ENCODE data around the gene UNC45A. TPM values are rescaled to one million over a fixed set of nuclear protein-coding genes. Genes with fewer than 3 reads are reported as not detected.
A peak's percentile ranks its signal among the peaks of the same experiment; 100 is the strongest.

Gene UNC45A
- total RNA-seq, 1 donor, result 116 TPM

DNA sequence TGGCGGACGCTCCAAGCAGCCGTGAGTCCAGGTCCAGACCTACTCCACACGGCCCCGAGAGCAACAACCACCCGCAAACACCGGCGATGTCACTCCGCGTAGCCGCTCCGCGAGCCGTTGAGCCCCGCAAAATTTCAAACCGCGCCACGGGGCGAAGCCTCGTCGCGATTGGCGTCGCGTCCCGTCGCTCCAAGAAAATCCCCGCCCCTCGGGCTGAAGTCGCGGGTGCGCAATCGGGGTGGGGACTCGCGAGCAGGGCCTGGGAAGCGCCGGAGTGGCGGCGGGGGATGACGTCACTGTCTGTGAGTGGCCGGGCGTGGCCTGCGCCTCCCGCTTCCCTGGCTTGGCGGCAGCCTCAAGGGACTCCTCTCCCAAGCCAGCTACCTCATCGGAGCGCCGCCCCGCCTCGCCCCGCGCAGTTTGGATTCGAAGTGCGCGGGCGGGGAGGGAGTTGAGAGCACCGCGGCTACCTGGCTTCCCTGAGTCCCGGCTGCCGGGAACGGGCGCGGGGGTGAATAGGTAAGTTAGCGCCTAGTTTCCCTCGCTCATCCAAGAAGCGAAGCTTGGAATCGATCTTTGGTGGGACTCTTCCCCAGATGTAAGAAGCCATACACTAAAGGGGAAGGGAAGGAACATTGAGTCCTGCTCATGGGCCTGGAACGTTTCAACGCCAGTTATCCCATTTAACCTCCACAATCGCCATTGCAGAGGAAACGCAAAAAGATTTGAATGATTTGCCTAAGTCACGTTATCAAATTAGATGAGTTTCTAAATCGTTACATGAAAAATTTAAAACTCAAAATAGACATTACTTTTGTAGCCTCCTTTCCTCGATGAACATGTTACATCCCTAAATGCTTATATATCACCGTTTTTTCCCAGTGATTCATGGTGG, 59.6 kb downstream of the UNC45A start, which contains the start of gene PRC1:
Gene PRC1, minus strand, starts transcription at position 119 of the 895 bp plus-strand sequence. Its CDS starts 118 bp downstream, at position 1.
- DNase-seq (ENCODE audit: low read depth in 2 of 3, low spot score in 2 of 3), result peak; percentile 87 to 98 (median 95)

- DNase-seq (ENCODE audit: low read depth in 2 of 3, low spot score in 2 of 3), result no peak
Measured at GRCh38 chr15:90998737-90999136, 63.7 kb downstream of the UNC45A start.

DNA sequence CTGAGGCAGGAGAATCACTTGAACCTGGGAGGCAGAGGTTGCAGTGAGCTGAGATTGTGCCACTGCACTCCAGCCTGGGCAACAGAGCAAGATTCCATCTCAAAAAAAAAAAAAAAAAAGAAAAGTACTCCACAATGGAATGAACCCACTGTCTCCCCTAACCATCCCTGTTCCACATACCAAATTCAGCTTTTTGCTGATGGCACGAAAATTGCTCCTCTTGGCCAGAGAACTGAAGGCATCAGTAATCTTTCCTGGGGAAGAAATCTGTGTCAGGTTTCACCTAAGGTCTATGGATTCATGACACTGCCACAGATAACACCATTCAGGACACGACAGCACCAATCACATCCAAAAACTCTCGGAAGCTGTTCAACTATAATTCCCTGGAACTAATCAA, 66.1 kb downstream of the UNC45A start:
- DNase-seq (ENCODE audit: low read depth in 2 of 3, low spot score in 2 of 3), result no peak

Small RNAs within 50 kb of the gene (small RNA-seq; reads per million reads assigned to genes)
- not detected for gene RF00019

Other genes starting within 250 kb of the UNC45A start
- 5.1 TPM for gene BLM, start 217.9 kb upstream of the UNC45A start, total RNA-seq
- 124 TPM for gene FURIN, start 66.7 kb upstream of the UNC45A start, total RNA-seq
- gene FES, start 50.8 kb upstream of the UNC45A start, total RNA-seq, result 229 TPM
- gene MAN2A2, start 32.0 kb upstream of the UNC45A start, total RNA-seq, result 224 TPM
- 26.9 TPM for gene HDDC3, start 2.7 kb upstream of the UNC45A start, total RNA-seq
- gene RCCD1, start 19.6 kb downstream of the UNC45A start, total RNA-seq, result 13.7 TPM
- gene PRC1, start 59.2 kb downstream of the UNC45A start, total RNA-seq, result 28.8 TPM
- 8.3 TPM for gene VPS33B, start 87.3 kb downstream of the UNC45A start, total RNA-seq
- 0.27 TPM for gene SV2B, start 165.0 kb downstream of the UNC45A start, total RNA-seq